H1 (cell line): ENCODE data around the gene PNPLA4.

Experiments
- TF ChIP-seq, protein P1 (sequence below), 3 experiments: IDR thresholded peaks; 1 replicate in 2 of 3; 2 replicates in 1 of 3; pipeline versions ENCODE4 v1.5.1 to v1.6.1; 2011; ENCODE audit warnings: low read length in 3 of 3, mild to moderate bottlenecking in 3 of 3, inconsistent platforms in 2 of 3, low read depth in 1 of 3, moderate library complexity in 1 of 3; ENCODE audit not compliant: insufficient read depth in 1 of 3; ENCODE audit errors: control extremely low read depth in 1 of 3
- TF ChIP-seq, protein P2 (sequence below): IDR thresholded peaks from 2 replicates; pipeline ENCODE4 v1.6.1; 2011; ENCODE audit warnings: low read length, improper control_type of control experiment

DNA sequence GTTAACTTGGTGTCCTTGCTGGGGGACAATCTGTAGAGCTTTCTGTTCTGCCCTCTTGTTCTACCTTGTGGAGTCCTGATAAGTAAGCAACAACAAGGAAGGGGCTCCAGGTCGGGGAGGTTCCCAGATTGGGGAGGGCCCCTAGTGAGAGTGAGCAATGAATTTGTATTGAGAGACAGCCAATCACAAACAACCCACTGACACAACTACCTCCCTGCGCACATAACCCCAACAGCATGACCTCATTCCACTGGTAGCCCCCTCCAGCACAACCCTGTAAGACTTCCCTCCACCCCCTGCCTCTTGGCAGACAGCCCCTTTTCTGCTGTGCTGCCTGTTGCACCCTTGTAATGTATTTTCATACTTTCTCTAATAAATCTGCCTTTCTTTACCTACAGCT, 19.7 kb upstream of the PNPLA4 start:
- TF ChIP-seq, protein P1, sequence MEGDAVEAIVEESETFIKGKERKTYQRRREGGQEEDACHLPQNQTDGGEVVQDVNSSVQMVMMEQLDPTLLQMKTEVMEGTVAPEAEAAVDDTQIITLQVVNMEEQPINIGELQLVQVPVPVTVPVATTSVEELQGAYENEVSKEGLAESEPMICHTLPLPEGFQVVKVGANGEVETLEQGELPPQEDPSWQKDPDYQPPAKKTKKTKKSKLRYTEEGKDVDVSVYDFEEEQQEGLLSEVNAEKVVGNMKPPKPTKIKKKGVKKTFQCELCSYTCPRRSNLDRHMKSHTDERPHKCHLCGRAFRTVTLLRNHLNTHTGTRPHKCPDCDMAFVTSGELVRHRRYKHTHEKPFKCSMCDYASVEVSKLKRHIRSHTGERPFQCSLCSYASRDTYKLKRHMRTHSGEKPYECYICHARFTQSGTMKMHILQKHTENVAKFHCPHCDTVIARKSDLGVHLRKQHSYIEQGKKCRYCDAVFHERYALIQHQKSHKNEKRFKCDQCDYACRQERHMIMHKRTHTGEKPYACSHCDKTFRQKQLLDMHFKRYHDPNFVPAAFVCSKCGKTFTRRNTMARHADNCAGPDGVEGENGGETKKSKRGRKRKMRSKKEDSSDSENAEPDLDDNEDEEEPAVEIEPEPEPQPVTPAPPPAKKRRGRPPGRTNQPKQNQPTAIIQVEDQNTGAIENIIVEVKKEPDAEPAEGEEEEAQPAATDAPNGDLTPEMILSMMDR (IDR thresholded peaks at IDR 0.05; ENCODE audit: control extremely low read depth in 1 of 3, insufficient read depth in 1 of 3, low read depth in 1 of 3, low read length in 3 of 3), result no peak
- TF ChIP-seq, protein P2, sequence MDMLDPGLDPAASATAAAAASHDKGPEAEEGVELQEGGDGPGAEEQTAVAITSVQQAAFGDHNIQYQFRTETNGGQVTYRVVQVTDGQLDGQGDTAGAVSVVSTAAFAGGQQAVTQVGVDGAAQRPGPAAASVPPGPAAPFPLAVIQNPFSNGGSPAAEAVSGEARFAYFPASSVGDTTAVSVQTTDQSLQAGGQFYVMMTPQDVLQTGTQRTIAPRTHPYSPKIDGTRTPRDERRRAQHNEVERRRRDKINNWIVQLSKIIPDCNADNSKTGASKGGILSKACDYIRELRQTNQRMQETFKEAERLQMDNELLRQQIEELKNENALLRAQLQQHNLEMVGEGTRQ, result no peak
